KG1 (cell line): ENCODE data around the gene CLEC16A.

ENCODE experiments used
- DNase-seq: peaks from one replicate; lab custom pipeline; 2025; lab: John Stamatoyannopoulos, UW

Gene CLEC16A, protein sequence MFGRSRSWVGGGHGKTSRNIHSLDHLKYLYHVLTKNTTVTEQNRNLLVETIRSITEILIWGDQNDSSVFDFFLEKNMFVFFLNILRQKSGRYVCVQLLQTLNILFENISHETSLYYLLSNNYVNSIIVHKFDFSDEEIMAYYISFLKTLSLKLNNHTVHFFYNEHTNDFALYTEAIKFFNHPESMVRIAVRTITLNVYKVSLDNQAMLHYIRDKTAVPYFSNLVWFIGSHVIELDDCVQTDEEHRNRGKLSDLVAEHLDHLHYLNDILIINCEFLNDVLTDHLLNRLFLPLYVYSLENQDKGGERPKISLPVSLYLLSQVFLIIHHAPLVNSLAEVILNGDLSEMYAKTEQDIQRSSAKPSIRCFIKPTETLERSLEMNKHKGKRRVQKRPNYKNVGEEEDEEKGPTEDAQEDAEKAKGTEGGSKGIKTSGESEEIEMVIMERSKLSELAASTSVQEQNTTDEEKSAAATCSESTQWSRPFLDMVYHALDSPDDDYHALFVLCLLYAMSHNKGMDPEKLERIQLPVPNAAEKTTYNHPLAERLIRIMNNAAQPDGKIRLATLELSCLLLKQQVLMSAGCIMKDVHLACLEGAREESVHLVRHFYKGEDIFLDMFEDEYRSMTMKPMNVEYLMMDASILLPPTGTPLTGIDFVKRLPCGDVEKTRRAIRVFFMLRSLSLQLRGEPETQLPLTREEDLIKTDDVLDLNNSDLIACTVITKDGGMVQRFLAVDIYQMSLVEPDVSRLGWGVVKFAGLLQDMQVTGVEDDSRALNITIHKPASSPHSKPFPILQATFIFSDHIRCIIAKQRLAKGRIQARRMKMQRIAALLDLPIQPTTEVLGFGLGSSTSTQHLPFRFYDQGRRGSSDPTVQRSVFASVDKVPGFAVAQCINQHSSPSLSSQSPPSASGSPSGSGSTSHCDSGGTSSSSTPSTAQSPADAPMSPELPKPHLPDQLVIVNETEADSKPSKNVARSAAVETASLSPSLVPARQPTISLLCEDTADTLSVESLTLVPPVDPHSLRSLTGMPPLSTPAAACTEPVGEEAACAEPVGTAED

DNA sequence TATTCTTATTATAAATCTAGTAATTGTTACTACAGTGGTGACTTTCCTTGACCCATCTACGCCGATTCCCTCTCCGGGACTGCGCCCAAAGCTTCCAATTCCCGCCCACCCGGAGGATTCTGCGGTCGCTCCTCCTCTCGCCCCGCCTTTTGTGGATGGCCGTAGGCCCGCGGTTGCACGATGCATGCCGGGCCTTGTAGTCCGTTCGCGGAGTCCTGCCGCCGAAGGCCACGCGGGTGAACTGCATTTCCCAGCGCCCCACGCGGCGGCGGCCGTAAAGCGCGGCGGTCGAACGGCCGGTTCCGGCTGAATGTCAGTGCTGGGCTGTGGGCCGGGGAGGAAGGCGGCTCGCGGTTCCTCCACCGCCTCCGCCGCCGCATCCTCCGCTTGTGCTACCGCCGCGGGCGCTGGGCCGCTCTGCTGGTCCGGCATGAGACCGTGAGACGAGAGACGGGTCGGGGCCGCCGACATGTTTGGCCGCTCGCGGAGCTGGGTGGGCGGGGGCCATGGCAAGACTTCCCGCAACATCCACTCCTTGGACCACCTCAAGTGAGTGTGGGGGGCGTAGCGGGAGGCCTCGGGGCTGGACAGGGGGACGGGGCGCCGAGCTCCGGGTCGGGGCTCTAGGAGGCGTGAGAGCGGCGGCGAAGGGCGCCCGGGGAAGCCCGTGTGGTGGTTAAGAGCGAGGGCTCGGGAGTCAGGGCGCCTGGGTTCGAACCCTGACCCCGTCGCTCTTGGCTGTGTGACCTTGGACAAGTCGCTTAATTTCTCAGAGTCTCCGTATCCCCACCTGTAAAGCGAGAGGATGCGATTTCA is at the start of gene CLEC16A:
Gene CLEC16A, plus strand, starts transcription at position 316 of the 816 bp plus-strand sequence. Its CDS starts 154 bp downstream, at position 470.
- DNase-seq, result peak; percentile 85

DNA sequence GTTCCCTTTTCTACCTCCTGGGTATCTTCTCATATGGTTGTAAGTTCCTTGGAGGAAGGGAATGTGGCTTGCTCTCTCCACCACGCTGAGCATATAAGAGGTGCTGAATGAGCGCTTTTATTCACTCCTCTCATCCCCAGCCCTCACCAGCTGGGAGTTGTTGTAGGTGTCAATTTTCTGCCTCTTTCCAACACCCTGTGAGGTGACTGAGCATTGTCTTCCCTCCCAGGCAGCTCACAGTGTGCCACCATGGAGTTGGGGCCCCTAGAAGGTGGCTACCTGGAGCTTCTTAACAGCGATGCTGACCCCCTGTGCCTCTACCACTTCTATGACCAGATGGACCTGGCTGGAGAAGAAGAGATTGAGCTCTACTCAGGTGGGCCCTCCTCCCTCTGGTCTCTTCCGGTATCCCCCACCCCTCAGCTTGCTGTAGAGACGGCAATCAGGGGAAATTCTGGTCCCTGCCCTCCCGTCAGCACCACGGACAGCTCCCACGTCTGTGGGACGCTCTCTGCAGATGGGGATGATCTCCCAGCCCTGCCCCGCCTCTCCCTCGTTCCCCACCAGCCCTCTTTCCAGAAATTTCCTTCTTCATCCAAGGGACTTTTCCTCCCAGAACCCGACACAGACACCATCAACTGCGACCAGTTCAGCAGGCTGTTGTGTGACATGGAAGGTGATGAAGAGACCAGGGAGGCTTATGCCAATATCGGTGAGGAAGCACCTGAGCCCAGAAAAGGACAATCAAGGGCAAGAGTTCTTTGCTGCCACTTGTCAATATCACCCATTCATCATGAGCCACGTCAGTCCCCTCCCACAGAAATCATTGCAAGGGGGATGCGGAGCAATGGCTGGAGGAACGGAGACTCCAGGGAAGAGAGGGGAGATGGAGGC is 49.1 kb upstream of the CLEC16A start:
- DNase-seq, result no peak

DNA sequence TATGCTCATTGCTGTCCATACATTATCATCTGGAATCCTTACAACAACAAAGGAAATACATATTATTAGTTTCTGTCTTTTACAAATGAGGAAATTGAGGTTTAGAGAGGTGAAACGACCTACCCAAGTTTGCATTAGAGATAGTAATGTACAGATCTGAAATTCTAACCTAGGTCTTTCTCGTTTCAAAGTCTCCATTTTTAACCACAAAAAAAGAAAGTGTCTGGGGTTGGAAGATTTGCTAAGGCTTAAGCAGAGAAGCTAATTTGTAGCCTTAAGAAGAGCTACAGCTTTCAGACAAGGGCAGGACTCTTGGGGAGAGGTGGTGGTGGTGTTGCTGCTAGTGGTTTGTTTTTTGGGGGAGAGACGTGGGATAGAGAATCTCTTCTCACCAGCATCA is 48.2 kb upstream of the CLEC16A start:
- no peak for DNase-seq

DNA sequence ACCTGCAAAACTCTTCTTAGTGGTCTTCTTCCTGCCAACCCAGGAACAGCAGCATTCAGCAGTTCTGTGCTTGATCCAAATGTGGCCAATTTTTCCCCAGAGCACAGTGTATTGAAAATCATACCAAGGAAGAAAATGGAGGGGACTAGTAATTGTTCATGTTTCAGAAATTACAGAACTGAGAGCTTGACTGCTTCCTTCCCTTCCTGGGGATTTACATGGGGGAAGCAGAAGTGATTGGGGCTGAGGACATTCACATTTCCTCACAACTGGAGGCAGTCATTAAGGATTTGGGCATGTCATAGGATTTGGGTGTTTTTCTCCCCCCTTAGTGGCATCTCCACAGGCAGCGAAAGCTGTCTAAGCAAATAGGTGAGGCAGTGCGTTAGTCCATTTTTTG is 47.6 kb upstream of the CLEC16A start:
- DNase-seq, result no peak

DNA sequence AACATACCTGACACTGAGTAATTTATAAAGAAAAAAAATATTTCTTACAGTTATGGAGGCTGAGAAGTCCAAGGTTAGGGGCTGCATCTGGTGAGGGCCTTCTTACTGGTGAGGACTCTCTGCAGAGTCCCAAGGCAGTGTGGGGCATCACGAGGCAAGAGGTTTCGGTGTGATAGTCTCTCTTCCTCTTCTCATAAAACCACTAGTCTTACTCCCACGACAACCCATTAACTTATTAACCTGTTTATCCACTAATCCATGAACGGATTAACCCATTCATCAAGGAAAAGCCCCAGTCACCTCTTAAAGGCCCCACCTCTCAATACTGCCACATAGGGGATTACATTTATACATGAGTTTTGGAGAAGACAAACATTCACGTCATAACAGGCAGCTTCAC is 47.2 kb upstream of the CLEC16A start:
- DNase-seq, result no peak

DNA sequence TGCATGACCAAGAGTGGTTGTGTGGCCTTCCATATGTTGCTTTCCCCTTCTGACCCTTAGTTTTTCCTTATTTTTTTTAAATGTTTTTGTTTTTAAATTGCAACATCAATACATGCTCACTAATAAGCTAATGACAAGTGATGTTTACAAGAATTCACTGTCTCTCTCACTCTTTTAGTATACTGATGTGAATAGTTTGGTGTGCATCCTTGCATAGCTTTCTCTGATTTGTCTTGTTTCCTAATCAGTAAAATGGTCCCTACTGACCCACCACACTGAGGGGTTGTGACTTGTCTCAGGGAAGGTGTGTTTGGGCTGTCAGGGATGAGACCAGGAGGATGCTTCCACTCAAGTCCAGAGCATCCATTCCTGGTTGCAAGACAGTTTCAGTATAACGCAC is 41.4 kb upstream of the CLEC16A start:
- no peak for DNase-seq

DNA sequence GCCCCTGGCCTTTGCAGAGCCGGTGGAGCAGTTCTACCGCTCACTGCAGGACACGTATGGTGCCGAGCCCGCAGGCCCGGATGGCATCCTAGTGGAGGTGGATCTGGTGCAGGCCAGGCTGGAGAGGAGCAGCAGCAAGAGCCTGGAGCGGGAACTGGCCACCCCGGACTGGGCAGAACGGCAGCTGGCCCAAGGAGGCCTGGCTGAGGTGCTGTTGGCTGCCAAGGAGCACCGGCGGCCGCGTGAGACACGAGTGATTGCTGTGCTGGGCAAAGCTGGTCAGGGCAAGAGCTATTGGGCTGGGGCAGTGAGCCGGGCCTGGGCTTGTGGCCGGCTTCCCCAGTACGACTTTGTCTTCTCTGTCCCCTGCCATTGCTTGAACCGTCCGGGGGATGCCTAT is 37.9 kb upstream of the CLEC16A start:
- no peak for DNase-seq

DNA sequence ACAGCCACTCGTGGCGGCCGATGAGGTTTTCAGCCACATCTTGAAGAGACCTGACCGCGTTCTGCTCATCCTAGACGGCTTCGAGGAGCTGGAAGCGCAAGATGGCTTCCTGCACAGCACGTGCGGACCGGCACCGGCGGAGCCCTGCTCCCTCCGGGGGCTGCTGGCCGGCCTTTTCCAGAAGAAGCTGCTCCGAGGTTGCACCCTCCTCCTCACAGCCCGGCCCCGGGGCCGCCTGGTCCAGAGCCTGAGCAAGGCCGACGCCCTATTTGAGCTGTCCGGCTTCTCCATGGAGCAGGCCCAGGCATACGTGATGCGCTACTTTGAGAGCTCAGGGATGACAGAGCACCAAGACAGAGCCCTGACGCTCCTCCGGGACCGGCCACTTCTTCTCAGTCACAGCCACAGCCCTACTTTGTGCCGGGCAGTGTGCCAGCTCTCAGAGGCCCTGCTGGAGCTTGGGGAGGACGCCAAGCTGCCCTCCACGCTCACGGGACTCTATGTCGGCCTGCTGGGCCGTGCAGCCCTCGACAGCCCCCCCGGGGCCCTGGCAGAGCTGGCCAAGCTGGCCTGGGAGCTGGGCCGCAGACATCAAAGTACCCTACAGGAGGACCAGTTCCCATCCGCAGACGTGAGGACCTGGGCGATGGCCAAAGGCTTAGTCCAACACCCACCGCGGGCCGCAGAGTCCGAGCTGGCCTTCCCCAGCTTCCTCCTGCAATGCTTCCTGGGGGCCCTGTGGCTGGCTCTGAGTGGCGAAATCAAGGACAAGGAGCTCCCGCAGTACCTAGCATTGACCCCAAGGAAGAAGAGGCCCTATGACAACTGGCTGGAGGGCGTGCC is 37.2 kb upstream of the CLEC16A start:
- no peak for DNase-seq

DNA sequence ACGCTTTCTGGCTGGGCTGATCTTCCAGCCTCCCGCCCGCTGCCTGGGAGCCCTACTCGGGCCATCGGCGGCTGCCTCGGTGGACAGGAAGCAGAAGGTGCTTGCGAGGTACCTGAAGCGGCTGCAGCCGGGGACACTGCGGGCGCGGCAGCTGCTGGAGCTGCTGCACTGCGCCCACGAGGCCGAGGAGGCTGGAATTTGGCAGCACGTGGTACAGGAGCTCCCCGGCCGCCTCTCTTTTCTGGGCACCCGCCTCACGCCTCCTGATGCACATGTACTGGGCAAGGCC is 36.7 kb upstream of the CLEC16A start:
- no peak for DNase-seq

DNA sequence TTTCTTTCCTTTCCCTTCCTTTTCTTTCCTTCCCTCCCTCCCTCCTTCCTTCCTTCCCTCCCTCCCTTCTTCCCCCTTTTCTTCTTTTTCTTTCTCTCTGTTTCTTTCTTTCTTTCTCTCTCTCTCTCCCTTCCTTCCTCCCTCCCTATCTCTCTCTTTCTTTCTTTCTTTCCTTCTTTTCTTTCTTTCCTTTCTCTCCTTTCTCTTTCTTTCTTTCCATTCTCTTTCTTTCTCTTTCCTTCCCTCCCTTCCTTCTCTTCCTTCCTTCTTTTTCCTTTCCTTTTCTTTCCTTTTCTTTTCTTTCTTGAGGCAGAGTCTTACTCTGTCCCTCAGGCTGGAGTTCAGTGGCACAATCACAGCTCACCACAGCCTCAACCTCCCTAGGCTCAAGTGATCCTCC is 33.1 kb upstream of the CLEC16A start:
- no peak for DNase-seq

DNA sequence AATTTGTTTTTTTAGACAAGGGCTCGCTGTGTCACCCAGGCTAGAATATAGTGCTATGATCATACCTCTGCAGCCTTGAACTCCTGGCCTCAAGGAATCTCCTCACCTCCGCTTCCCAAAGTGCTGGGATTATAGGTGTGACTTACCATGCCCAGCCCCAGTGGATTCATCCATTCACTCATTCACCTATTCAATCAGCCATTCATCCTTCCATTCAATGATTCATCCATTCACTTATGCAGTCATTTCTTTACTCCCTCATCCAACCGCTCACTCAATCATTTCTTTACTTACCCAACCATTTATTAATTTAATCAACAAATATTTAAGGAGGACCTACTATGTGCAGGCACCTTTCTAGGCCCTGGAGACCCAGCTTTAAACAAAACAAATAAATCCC is 27.8 kb upstream of the CLEC16A start:
- no peak for DNase-seq

DNA sequence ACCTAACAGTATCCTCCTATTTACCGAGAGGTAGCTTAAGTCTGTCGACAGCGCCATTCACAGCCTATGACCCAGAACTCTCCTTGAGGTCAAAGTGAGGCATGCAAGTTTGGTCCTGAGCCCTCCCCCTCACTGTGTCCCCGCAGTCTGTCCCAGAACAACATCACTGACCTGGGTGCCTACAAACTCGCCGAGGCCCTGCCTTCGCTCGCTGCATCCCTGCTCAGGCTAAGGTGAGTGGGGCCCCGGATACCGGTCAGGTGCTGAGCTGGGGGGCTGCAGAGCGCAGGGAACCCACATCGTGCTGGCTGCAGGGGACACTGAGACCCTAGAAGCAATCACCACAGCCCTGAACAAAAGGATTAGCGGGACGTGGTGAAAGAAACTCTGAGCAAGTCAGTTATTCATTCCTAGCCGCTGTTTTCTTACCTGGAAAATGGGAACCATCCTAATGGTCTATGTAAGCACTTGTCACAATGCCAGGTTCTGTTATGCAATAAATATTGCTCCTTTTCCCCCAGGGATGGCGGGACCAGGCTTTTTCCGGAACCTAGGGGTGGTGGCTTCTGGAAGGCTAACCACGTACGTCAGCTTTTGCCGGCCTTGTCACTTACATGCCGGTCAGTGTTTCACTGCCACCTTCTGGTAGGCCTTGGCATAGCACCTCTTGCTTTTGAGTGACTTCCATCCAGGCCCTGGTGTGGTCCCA is 25.9 kb upstream of the CLEC16A start:
- peak; percentile 79 for DNase-seq

DNA sequence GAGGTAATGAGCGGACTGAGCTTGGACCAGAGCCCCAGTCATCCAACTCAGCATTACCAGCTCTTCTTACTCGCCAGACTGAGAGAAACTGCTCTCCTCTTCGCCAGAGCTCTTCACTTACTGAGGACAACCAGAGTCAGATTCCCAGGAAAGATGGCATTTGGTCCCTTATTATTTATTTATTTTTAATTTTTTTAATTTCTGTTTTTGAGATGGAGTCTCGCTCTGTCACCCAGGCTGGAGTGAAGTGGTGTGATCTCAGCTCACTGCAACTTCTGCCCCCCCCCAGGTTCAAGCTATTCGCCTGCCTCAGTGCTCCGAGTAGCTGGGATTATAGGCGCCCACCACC is 25.4 kb upstream of the CLEC16A start:
- DNase-seq, result no peak

DNA sequence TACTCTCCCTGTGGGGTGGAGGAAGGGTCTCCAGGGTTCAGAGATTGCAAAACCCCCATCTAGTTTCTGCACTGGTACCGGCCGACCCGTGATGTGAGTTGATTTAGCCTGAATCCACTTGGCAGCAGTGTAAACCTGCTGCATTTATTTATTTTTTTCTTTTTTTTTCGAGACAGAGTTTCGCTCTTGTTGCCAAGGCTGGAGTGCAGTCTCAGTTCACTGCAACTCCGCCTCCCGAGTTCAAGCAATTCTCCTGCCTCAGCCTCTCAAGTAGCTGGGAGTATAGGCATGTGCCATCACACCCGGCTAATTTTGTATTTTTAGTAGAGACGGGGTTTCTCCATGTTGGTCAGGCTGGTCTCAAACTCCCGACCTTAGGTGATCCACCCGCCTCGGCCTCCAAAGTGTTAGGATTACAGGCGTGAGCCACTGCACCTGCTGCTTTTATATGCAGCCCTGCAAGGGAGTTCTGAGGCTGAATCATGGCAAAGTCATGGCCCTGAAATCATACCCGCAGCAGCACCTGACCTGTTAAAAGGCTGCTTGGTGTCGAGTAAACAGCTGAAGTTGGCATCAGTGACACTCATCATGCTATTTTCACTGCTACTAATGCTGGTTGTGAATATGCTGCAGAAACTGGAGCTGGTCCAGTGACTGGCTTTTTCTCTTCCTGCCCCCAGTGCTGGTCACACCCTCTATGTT is 23.5 kb upstream of the CLEC16A start:
- DNase-seq, result no peak

DNA sequence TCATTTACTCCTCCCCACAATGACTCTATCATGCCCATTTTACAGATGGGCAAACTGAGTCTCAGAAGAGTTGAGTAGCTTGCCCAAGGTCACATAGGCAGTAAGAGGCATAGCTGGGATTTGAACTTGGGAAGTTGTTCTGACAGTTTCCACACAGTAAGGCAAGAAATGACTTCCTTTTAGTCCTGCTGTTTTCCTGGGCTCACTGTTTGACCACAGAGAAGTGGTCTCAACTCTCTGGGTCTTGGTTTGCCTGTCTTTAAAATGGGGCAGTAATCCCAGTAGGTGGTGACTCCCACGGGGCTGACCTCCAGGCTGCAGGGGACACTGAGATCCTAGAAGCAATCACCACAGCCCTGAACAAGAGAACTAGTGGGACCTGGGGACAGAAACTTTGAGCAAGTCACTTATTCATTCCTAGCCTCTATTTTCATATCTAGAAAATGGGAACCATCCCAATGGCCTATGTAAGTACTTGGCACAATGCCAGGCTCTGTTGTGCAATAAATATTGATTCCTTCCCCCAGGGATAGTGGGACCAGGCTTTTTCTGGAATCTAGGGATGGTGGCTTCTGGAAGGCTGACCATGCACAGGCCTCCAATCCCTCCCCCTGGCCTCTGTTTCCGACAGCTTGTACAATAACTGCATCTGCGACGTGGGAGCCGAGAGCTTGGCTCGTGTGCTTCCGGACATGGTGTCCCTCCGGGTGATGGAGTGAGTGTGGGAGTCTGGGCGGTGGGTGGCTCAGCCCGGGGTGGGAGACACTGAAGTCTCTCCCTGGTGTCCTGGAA is 22.6 kb upstream of the CLEC16A start:
- DNase-seq, result no peak

DNA sequence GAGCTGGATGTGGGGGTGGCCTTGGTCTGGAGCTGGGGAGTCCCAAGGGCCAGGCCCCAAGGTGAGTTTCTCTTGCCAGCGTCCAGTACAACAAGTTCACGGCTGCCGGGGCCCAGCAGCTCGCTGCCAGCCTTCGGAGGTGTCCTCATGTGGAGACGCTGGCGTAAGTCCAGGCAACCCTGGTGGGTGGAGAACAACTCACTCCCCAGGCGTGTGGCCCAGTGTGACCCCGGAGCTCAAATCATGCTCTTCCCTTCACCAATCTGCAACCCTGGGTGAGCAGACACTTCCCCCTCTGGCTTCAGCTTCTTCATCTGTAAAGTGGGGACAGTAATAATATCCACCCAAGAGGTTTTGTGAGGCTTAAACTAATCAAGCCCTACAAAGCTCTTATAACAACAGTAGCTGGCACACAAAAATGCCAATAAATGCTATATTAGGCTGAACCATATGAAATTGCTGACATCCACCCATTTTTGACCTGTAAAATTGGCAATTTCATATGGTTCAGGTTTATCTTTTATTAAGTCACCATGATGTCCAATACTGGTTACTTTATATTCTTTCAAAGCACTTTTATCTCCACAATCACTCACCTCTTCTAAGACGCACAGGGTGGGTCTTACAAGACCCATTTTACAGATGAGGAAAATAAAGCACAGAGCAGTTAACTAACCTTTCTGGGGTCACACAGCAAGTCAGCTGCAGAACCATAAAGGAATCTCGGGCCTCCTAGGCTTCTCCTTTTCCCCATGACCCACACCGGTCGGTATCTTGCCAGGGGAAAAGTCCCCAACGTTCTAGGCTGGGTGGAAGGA is 21.8 kb upstream of the CLEC16A start:
- DNase-seq, result no peak

DNA sequence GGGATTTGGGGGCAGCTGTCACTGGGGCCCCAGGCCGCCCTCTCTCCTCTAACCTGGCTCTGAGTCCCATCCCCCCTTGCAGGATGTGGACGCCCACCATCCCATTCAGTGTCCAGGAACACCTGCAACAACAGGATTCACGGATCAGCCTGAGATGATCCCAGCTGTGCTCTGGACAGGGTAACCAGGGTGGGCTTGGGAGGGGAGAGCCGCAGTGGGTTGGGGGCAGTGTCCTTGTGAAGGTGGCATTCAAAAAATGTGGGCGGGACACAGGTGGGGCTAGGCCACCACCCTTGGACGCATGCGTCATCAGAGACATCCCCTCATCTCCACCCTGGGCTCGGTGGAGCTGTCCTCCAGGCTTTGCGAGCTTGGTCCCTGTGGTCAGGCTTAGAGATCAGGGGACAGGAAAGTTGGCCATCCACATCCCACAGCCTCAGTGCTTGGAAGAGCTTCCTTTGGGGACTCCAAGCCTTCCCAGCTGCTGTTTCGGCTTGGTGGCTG is 21.2 kb upstream of the CLEC16A start:
- no peak for DNase-seq
